GM23338 (cell line): ENCODE measurements around the gene ABR. TPM values are rescaled to one million over a fixed set of nuclear protein-coding genes. Genes with fewer than 3 reads are reported as not detected.

Experiments
- ATAC-seq: fragments of 200-7000 bp; cut with Tn5 transposase; 3 replicates; pipeline ENCODE4 v1.9.1; 2020
- DNase-seq: peaks from one replicate; pipeline ENCODE4 v3.0.0-alpha.2; 2015; ENCODE audit warnings: low spot score
- H2AFZ ChIP-seq: fragments of 200-600 bp; sonication (generic); 2 replicates; pipeline ENCODE4 v1.8.0; 2016; ENCODE audit warnings: antibody characterized with exemption, mild to moderate bottlenecking, moderate library complexity
- H3F3A ChIP-seq: fragments of 200-600 bp; sonication (generic); replicated peaks from 2 replicates; pipeline ENCODE4 v1.8.0; 2017; ENCODE audit warnings: antibody characterized with exemption, mixed run types, low read depth
- H3K27ac ChIP-seq: fragments of 200-600 bp; sonication (generic); 2 replicates; pipeline ENCODE4 v1.6.1; 2016; ENCODE audit warnings: low read depth
- H3K27me3 ChIP-seq: fragments of 200-600 bp; sonication (generic); 2 replicates; pipeline ENCODE4 v1.8.0; 2016; ENCODE audit warnings: mild to moderate bottlenecking, mixed run types, moderate library complexity; ENCODE audit not compliant: insufficient read depth
- H3K36me3 ChIP-seq: fragments of 200-600 bp; sonication (generic); 2 replicates; pipeline ENCODE4 v1.8.0; 2016; ENCODE audit warnings: mild to moderate bottlenecking; ENCODE audit not compliant: insufficient read depth
- H3K4me1 ChIP-seq: fragments of 200-600 bp; sonication (generic); 2 replicates; pipeline ENCODE4 v1.8.0; 2016; ENCODE audit warnings: mild to moderate bottlenecking, moderate library complexity; ENCODE audit not compliant: insufficient read depth
- H3K4me2 ChIP-seq: fragments of 200-600 bp; sonication (generic); 2 replicates; pipeline ENCODE4 v1.7.1; 2017; ENCODE audit warnings: mixed run types
- H3K4me3 ChIP-seq: fragments of 200-600 bp; sonication (generic); 2 replicates; pipeline ENCODE4 v1.6.1; 2016; ENCODE audit warnings: mixed run types
- H3K79me2 ChIP-seq: fragments of 200-600 bp; sonication (generic); replicated peaks from 2 replicates; pipeline ENCODE4 v1.8.0; 2017; ENCODE audit warnings: mild to moderate bottlenecking; ENCODE audit not compliant: insufficient read depth
- H3K9me2 ChIP-seq: fragments of 200-600 bp; sonication (generic); 2 replicates; pipeline ENCODE4 v1.8.0; 2017; ENCODE audit not compliant: insufficient read depth
- H4K20me1 ChIP-seq: fragments of 200-600 bp; sonication (generic); replicated peaks from 2 replicates; pipeline ENCODE4 v1.8.0; 2017; ENCODE audit warnings: mild to moderate bottlenecking; ENCODE audit not compliant: insufficient read depth
- H3K27ac Mint-ChIP-seq: 2 replicates; pipeline ENCODE4 v1.8.0; 2020; ENCODE audit warnings: inconsistent platforms, mild to moderate bottlenecking, moderate library complexity, mixed read lengths
- H3K27me3 Mint-ChIP-seq: 3 replicates; pipeline ENCODE4 v1.8.0; 2022; ENCODE audit warnings: low read depth, mild to moderate bottlenecking, moderate library complexity, mixed read lengths, inconsistent platforms; ENCODE audit not compliant: insufficient read depth, poor library complexity
- H3K36me3 Mint-ChIP-seq: 3 replicates; pipeline ENCODE4 v1.8.0; 2021; ENCODE audit warnings: low read depth, mild to moderate bottlenecking, inconsistent platforms, moderate library complexity, mixed read lengths
- H3K4me1 Mint-ChIP-seq: 3 replicates; pipeline ENCODE4 v1.8.0; 2020; ENCODE audit warnings: mild to moderate bottlenecking, inconsistent platforms, mixed read lengths
- H3K4me3 Mint-ChIP-seq: 3 replicates; pipeline ENCODE4 v1.8.0; 2021; ENCODE audit warnings: moderate library complexity, mild to moderate bottlenecking, inconsistent platforms, mixed read lengths
- H3K9me3 Mint-ChIP-seq: 3 replicates; pipeline ENCODE4 v1.8.0; 2020; ENCODE audit warnings: moderate library complexity, mild to moderate bottlenecking, inconsistent platforms, mixed read lengths
- CREB1 ChIP-seq: fragments of 250-450 bp; sonication (Bioruptor Pico); IDR thresholded peaks from 2 replicates; pipeline ENCODE4 v1.5.0; 2020; ENCODE audit warnings: low read depth, mild to moderate bottlenecking, moderate library complexity
- EZH2 ChIP-seq: fragments of 200-600 bp; sonication (generic); IDR thresholded peaks from one replicate; pipeline ENCODE4 v1.8.0; 2017; ENCODE audit warnings: antibody characterized with exemption, mild to moderate bottlenecking, low read depth; ENCODE audit not compliant: unreplicated experiment
- JUNB ChIP-seq: IDR thresholded peaks from one replicate; pipeline ENCODE4 v1.6.1; 2016; ENCODE audit warnings: antibody characterized with exemption; ENCODE audit not compliant: unreplicated experiment
- NANOG ChIP-seq: IDR thresholded peaks from 2 replicates; pipeline ENCODE4 v1.6.1; 2016; ENCODE audit warnings: antibody characterized with exemption, borderline replicate concordance
- POLR2AphosphoS5 ChIP-seq: IDR thresholded peaks from 2 replicates; pipeline ENCODE4 v1.6.1; 2016; ENCODE audit warnings: antibody characterized with exemption, low read depth
- STAT1 ChIP-seq: IDR thresholded peaks from one replicate; pipeline ENCODE4 v1.6.1; 2016; ENCODE audit warnings: antibody characterized with exemption; ENCODE audit not compliant: unreplicated experiment
- ZNF114 ChIP-seq: fragments of 250-450 bp; sonication (Bioruptor Pico); IDR thresholded peaks from 2 replicates; pipeline ENCODE4 v1.5.0; 2020; ENCODE audit warnings: mild to moderate bottlenecking, moderate library complexity
- ZNF331 ChIP-seq: fragments of 250-450 bp; sonication (Bioruptor Pico); IDR thresholded peaks from 2 replicates; pipeline ENCODE4 v1.5.0; 2020; ENCODE audit warnings: low read depth, mild to moderate bottlenecking, moderate library complexity
- ZNF462 ChIP-seq: fragments of 250-450 bp; sonication (Bioruptor Pico); IDR thresholded peaks from 2 replicates; pipeline ENCODE4 v1.5.0; 2020; ENCODE audit warnings: mild to moderate bottlenecking, moderate library complexity
- polyA plus RNA-seq: library from polyadenylated mRNA; unstranded; fragments of >200 nt; fragmentation: Nextera tagmentation; extraction: Ambion mirVana; gene quantifications from 2 replicates; pipeline ENCODE4 v1.2.1, GENCODE V29; 2016
- total RNA-seq: library from RNA; depleted of rRNA; stranded (reverse); fragments of >200 nt; shearing (Covaris generic); gene quantifications from 2 replicates; pipeline ENCODE4 v1.2.3, GENCODE V29; 2014

The ABR gene
- total and polyA plus RNA-seq, 2 experiments from 2014 or later = 15.0 to 27.7 TPM

DNA sequence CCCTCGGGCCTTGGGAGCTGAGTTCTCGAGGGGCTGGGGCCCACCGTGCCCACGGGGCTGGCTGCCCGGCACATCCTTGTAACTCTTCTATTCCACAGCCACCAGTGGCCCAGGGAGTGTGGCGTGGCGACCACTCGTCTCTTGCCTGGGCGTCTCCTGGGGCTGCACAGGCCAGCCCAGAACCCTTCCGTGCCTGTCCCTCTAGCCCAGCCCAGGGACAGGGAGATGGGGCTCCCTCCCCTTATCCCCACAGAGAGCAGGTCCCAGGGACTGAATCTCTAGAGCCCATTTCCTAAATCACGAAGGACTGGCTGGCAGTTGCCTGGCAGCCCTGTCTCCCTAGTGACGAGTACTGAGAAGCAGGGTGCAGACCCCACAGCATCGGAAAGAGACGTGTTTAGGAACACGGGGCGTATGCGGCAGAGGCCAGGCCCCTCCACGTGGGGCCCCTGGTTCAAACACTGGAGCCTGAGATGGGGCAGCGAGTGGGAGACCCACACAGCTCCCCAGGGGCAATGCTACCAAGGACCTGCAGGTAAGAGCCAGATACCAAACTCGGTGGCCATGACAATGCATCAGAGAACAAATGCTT lies 131.8 kb downstream of the ABR start (continued):
- no peak for TF ChIP-seq ZNF462
- no peak for TF ChIP-seq ZNF114 (CRISPR knock-in tag)
- no peak for TF ChIP-seq POLR2AphosphoS5
- no peak for TF ChIP-seq ZNF331 (CRISPR knock-in tag)

DNA sequence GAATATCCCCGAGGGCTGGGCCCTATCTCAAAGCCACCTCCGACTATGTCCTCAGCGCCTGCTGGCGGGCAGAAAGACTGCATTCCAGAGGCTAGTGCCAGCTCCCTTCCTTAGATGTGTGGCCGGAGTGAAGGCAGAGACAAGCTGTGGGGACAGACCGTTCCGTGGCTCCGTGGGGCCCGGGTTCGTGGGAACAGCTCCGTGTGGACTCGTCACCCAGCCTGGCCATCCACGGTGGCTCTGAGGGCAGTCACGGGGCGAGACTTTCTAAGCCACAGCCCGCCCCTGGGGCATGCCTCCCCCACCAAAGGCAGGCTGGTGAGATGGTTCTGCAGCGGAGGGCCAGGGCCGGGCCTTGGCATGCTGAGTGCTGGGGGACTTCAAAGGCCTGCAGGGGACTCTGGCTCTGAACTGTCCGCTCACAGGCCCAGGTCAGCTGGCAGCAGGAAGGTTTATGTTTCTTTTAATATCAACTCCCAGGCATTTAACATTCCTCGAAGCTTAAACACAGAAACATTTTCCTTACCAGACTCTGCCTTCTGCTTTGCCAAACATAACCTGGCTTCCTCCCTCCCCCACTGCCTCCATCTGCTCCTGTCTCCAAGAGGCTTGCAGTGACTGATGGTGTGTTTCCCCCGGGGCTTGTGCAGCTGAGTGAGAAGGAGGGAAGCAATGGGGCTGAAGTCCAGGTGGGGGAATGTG lies 132.5 kb downstream of the ABR start:
- Histone ChIP-seq H3K4me3 (no peak overlapping the region), H3K4me2 (no peak overlapping the region), H3K79me2 (no peaks in the 10 kb centered on the region), H3K27ac (no peak overlapping the region), H3K9me2 (no peaks in the 10 kb centered on the region), H2AFZ (no peak overlapping the region), H3K36me3 (no peaks in the 10 kb centered on the region), H3F3A (no peaks in the 10 kb centered on the region; the same call in 1 of the 2 replicates), H4K20me1 (no peaks in the 10 kb centered on the region), H3K4me1 (peaks cover 3% of the 10 kb centered on the region; the same call in 1 of the 2 replicates), H3K27me3 (no peaks in the 10 kb centered on the region)
- no peak for ATAC-seq
- H3K27ac Mint-ChIP-seq = no peak overlapping the region
- H3K27me3 Mint-ChIP-seq = peaks cover 7% of the 10 kb centered on the region
- peaks cover 3% of the 10 kb centered on the region; the same call in 2 of the 3 replicates for H3K36me3 Mint-ChIP-seq
- H3K4me3 Mint-ChIP-seq = no peak overlapping the region
- peaks cover 4% of the 10 kb centered on the region; the same call in 1 of the 3 replicates for H3K4me1 Mint-ChIP-seq
- DNase-seq = no peak
- H3K9me3 Mint-ChIP-seq = no peaks in the 10 kb centered on the region
- TF ChIP-seq NANOG (no peak), JUNB (no peak), EZH2 (no peak), ZNF331 (CRISPR knock-in tag) (no peak), STAT1 (no peak), ZNF462 (no peak), CREB1 (no peak), ZNF114 (CRISPR knock-in tag) (no peak)
